Astrocyte (in vitro differentiated cells and primary cell): ENCODE data around the gene GPC2.

ENCODE experiments used
- CTCF ChIP-seq: IDR thresholded peaks from 2 replicates; pipeline ENCODE4 v1.5.1; 2011; ENCODE audit warnings: low read depth, mild to moderate bottlenecking, inconsistent platforms, low read length, moderate library complexity; ENCODE audit not compliant: insufficient read depth
- EZH2 ChIP-seq: IDR thresholded peaks from 2 replicates; pipeline ENCODE4 v1.6.1; 2012; ENCODE audit warnings: mild to moderate bottlenecking, low read length, inconsistent platforms; ENCODE audit not compliant: insufficient read depth

- TF ChIP-seq CTCF (peak; percentile 87), EZH2 (no peak)
Measured at GRCh38 chr7:100132697-100133151, 44.5 kb downstream of the GPC2 start.
